Stomach (tissue), 9 donors: ENCODE data around the gene VASH1. TPM values are rescaled to one million over a fixed set of nuclear protein-coding genes. Genes with fewer than 3 reads are reported as not detected.
A peak's percentile ranks its signal among the peaks of the same experiment; 100 is the strongest.

Experiments used
- DNase-seq, 2 donors: peaks; one replicate each; pipeline versions ENCODE4 v3.0.0 to v3.0.0-alpha.2; 2013 to 2019
- H3K27ac ChIP-seq, 5 donors: fragments of 200-600 bp in 4 of 5; sonication (generic) in 4 of 5; one replicate each; pipeline ENCODE4 v1.5.1; 2013 to 2019; ENCODE audit warnings: mild to moderate bottlenecking in 1 of 5, moderate library complexity in 1 of 5
- H3K27me3 ChIP-seq, 3 donors: fragments of 200-600 bp; sonication (generic); one replicate each; pipeline ENCODE4 v1.5.1; 2017 to 2019; ENCODE audit warnings: mixed run types in 1 of 3
- H3K36me3 ChIP-seq, 4 donors: fragments of 200-600 bp; sonication (generic); 1 replicate in 3 of 4; 2 replicates in 1 of 4; pipeline ENCODE4 v1.5.1; 2016 to 2019
- H3K4me1 ChIP-seq, 4 donors: fragments of 200-600 bp; sonication (generic); one replicate each; pipeline ENCODE4 v1.5.1; 2016 to 2019
- H3K4me3 ChIP-seq, 4 donors: fragments of 200-600 bp; sonication (generic) in 3 of 4; one replicate each; pipeline ENCODE4 v1.5.1; 2016 to 2019; ENCODE audit warnings: mild to moderate bottlenecking in 1 of 4
- H3K9me3 ChIP-seq, 4 donors: fragments of 200-600 bp; sonication (generic); one replicate each; pipeline ENCODE4 v1.5.1; 2016 to 2019
- CTCF ChIP-seq, 7 experiments: fragments of 450-650 bp in 4 of 7; fragments of 200-600 bp in 3 of 7; sonication (generic) in 3 of 7; IDR thresholded peaks; one replicate each; pipeline ENCODE4 v1.5.1; 2016 to 2019; ENCODE audit warnings: antibody characterized with exemption in 7 of 7, control low read depth in 2 of 7, mild to moderate bottlenecking in 1 of 7
- EP300 ChIP-seq: sonication (generic); formaldehyde crosslinking; IDR thresholded peaks from one replicate; pipeline ENCODE4 v1.6.1; 2017; ENCODE audit warnings: antibody characterized with exemption
- POLR2A ChIP-seq, 4 donors: fragments of 450-650 bp; IDR thresholded peaks; one replicate each; pipeline ENCODE4 v1.6.1; 2016; ENCODE audit warnings: antibody characterized with exemption in 4 of 4, control low read depth in 2 of 4, mild to moderate bottlenecking in 1 of 4, moderate library complexity in 1 of 4
- POLR2AphosphoS5 ChIP-seq, 3 donors: sonication (generic); formaldehyde crosslinking; IDR thresholded peaks; one replicate each; pipeline ENCODE4 v1.6.1; 2016; ENCODE audit warnings: antibody characterized with exemption in 3 of 3
- WGBS, 5 donors: extraction: QIAGEN DNeasy Blood & Tissue Kit in 3 of 5; methylation state at CpG; one replicate each; pipeline versions ENCODE4 v1.1.5 to v1.1.7; 2013 to 2018; 5-methylcytosine and 5-hydroxymethylcytosine counted together
- intact Hi-C: fragments of 100-400 bp; cut with DNase I; formaldehyde crosslinking; loops from one replicate; pipeline ENCODE4 v1.15.1; 2023; ENCODE audit warnings: low total_unique reads
- polyA plus RNA-seq, 3 donors: library from polyadenylated mRNA; stranded (reverse); fragments of 200-250 nt; gene quantifications; one replicate each; pipeline ENCODE4 v1.2.3, GENCODE V29; 2013
- total RNA-seq, 5 donors: library from RNA; depleted of rRNA; stranded (reverse); fragments of >200 nt; gene quantifications; one replicate each; pipeline versions ENCODE4 v1.1.0 to v1.2.3, GENCODE V29; 2014 to 2016
- donor health status: healthy with polysubstance abuse.
- donor health status: Bipolar disorder and iron deficiency.
- donor health status: healthy.

The VASH1 gene
- total and polyA plus RNA-seq, 8 donors: 2.7 to 15.4 (median 9.7) TPM

- peak; percentile 98 for DNase-seq
- peak within 1 kb of the TSS; percentile 78 to 90 (median 87) for H3K4me3 ChIP-seq
- H3K9me3 ChIP-seq: no peaks in the 10 kb centered on the region
- no peaks in the 10 kb centered on the region for H3K27me3 ChIP-seq
- peak within 1 kb of the TSS; percentile 88 to 95 (median 91) for H3K27ac ChIP-seq
- peaks cover 11 to 17% (median 16%) of the 10 kb centered on the region in 4 donors for H3K36me3 ChIP-seq
- intact Hi-C loops: no loop called here
- peaks cover 11 to 28% (median 19%) of the 10 kb centered on the region in 4 donors for H3K4me1 ChIP-seq
- WGBS, 5 donors: 4 to 24% (median 5%) methylated on average over 10 to 69 of the region's 69 CpGs
- TF ChIP-seq CTCF (IDR thresholded peaks at IDR 0.05) (no peak), EP300 (no peak), POLR2A (IDR thresholded peaks at IDR 0.05) (no peak), POLR2AphosphoS5 (IDR thresholded peaks at IDR 0.05) (peak; percentile 80 to 95 (median 89))
Observed at GRCh38 chr14:76812422-76813383, 51.4 kb downstream of the VASH1 start, which contains the start of gene ANGEL1. ANGEL1 (minus strand) TSS chr14:76812882; CDS start chr14:76812827, 55 bp downstream.

- H3K36me3 ChIP-seq: no peaks in the 10 kb centered on the region
- intact Hi-C loops: no loop called here
- peaks cover 11 to 27% (median 19%) of the 10 kb centered on the region in 4 donors for H3K4me1 ChIP-seq
- H3K9me3 ChIP-seq: no peaks in the 10 kb centered on the region
- TF ChIP-seq EP300: no peak
- TF ChIP-seq POLR2AphosphoS5 (IDR thresholded peaks at IDR 0.05): no peak
- TF ChIP-seq POLR2A (IDR thresholded peaks at IDR 0.05): no peak
- no peak for TF ChIP-seq CTCF (IDR thresholded peaks at IDR 0.05)
- no peak overlapping the region for H3K27ac ChIP-seq
- DNase-seq: no peak
- H3K27me3 ChIP-seq: no peaks in the 10 kb centered on the region
- WGBS, 5 donors: 49 to 72% (median 63%) methylated on average over 7 of the region's 7 CpGs
- H3K4me3 ChIP-seq: no peak overlapping the region
Observed at GRCh38 chr14:76814726-76815645, 53.7 kb downstream of the VASH1 start.

GRCh38 chr14:76820700-76821099, 59.4 kb downstream of the VASH1 start:
- WGBS, 5 donors: 79 to 88% (median 85%) methylated on average over 2 of the region's 2 CpGs
- no peak overlapping the region for H3K27ac ChIP-seq
- no peaks in the 10 kb centered on the region for H3K4me1 ChIP-seq
- intact Hi-C loops: no loop called here
- H3K4me3 ChIP-seq: no peak overlapping the region
- no peak for DNase-seq
- H3K27me3 ChIP-seq: no peaks in the 10 kb centered on the region
- no peaks in the 10 kb centered on the region for H3K9me3 ChIP-seq
- no peaks in the 10 kb centered on the region for H3K36me3 ChIP-seq
- TF ChIP-seq EP300 (no peak), POLR2A (IDR thresholded peaks at IDR 0.05) (no peak), POLR2AphosphoS5 (IDR thresholded peaks at IDR 0.05) (no peak), CTCF (IDR thresholded peaks at IDR 0.05) (no peak)

- DNase-seq: peak in 1 of 2 donors; percentile 38
- H3K9me3 ChIP-seq: no peaks in the 10 kb centered on the region
- intact Hi-C loops: no loop called here
- H3K27ac ChIP-seq: no peak within 1 kb of the TSS
- no peaks in the 10 kb centered on the region for H3K36me3 ChIP-seq
- peaks cover 0 to 21% (median 18%) of the 10 kb centered on the region in 4 donors for H3K4me1 ChIP-seq
- no peaks in the 10 kb centered on the region for H3K27me3 ChIP-seq
- WGBS, 5 donors: 63 to 94% (median 88%) methylated on average over 2 of the region's 2 CpGs
- no peak within 1 kb of the TSS for H3K4me3 ChIP-seq
- TF ChIP-seq POLR2A (IDR thresholded peaks at IDR 0.05) (no peak), POLR2AphosphoS5 (IDR thresholded peaks at IDR 0.05) (no peak), EP300 (no peak), CTCF (IDR thresholded peaks at IDR 0.05) (no peak)
Observed at GRCh38 chr14:76826122-76826521, 64.9 kb downstream of the VASH1 start, which contains the start of gene LRRC74A. LRRC74A (plus strand) TSS chr14:76826408; CDS start chr14:76826698, 290 bp downstream.
